ENCODE measurements around the gene DDX31.
"Not testable (repeated sequence)": the region's sequence is repeated elsewhere in the genome, so short reads cannot be mapped to it uniquely, and the experiment has no call there.

- TF ChIP-seq CTCF (IDR thresholded peaks at IDR 0.05; ENCODE audit: insufficient read depth, low read length); POLR2AphosphoS5 (IDR thresholded peaks at IDR 0.05; ENCODE audit: low read depth); SPI1 (IDR thresholded peaks at IDR 0.05; ENCODE audit: borderline replicate concordance, low read depth): not testable (repeated sequence)
Observed at GRCh38 chr9:132568787-132569186, 101.0 kb downstream of the DDX31 start.
